Mesenteric fat pad (tissue), 1 donor: ENCODE measurements around the gene PCBD1. TPM values are rescaled to one million over a fixed set of nuclear protein-coding genes. Genes with fewer than 3 reads are reported as not detected.
A peak's percentile ranks its signal among the peaks of the same experiment; 100 is the strongest.
"Not testable (repeated sequence)": the region's sequence is repeated elsewhere in the genome, so short reads cannot be mapped to it uniquely, and the experiment has no call there.

Source experiments
- DNase-seq: peaks from one replicate; pipeline ENCODE4 v3.0.0-alpha.2; 2020; ENCODE audit warnings: low spot score
- long read RNA-seq: library from polyadenylated mRNA; unstranded; transcript quantifications from one replicate; pipeline ENCODE4 v2.0.0, GENCODE V29; 2020
- total RNA-seq: library from RNA; stranded (reverse); fragmentation: NEBNext Ultra II Directional; extraction: Animal tissue kit (Norgen Biotek cat#: 25700); gene quantifications from one replicate; pipeline ENCODE4 v1.2.1, GENCODE V29; 2021
- donor health status: DM: yes; HTN: yes; CAD: no.

The PCBD1 gene
- total RNA-seq, result 61.2 TPM
- long read RNA-seq, transcript PCBD1-201 (4 exons, 1,006 nt), result major isoform, 34 of 40 reads
- long read RNA-seq, partial matches to known transcripts, result 5 of 40 reads
- long read RNA-seq, other reads (novel, unspliced or antisense), result 1 of 40 reads

DNA sequence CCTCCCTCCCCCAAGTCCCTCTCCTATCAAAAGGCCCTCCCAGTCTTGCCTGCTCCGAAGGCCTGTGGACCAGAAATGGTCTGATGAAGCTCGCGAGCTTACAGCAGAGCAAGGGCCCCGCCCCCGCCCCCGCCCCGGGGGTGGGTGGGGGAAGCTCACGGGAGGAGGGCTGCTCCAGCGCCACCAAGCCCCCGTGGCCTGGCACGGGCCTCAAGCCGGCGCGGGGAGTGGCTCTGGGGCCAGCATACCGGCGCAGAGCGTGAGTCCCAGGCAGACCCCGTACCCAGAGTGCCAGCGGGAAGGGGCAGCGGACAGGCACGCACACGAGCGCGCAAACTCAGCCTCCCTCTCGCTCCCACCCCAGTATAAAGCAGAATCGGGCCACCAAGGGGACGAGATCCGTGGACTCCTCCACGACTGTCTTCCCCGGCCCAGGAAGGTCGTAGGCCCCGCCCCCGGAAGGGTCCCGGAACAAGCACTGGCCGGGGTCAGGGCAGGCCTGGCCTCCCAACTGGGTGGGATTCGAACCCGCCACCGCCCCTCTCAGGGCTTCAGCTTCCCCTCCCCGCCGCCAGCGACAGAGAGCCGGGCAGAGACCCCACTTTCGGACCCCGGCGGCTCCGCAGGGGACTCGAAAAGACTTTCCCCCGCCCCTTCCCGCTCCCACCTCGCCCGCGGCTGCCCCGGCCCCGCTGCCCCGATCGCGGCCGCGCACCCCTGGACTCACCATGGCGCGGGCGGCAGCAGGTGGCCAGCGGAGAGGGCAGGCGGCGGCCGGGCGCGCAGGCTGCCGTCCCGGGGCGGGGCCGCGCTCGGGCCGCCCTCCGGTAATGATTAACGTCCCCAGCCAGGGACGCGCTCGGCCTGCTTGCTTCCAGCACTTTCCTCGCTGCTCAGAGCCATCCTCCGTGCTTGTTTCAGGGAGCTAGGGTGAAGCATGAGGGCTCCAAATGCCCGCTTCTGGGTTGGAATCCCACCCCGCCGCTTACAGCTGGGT, at the start of gene PCBD1:
Gene PCBD1, minus strand, starts transcription at position 762 of the 997 bp plus-strand sequence. Its CDS starts 32 bp downstream, at position 730.
- peak; percentile 93 for DNase-seq

GRCh38 chr10:70937661-70938060, 49.3 kb upstream of the PCBD1 start:
- no peak for DNase-seq

- DNase-seq, result no peak
Measured at GRCh38 chr10:70936111-70936510, 47.7 kb upstream of the PCBD1 start.

DNA sequence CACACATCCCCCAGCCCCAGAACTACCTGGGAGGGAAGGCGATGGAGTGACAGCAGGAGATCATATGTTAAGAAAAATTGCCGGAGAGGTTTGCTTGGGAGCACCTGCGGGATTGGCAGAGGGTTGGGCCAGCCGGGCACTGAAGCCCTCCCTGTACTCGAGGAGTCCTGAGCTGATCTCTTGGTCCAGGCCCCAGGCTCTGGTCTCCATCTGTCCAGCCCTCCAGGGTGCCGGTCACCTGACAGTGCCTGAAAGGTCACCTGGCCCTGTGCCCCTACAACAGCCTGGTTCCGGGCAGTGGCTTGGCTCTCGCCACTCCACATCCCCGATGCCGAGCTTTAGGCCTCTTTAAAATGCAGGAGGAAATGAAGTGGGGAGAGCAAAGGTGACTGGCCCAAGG, 47.3 kb upstream of the PCBD1 start:
- no peak for DNase-seq

DNA sequence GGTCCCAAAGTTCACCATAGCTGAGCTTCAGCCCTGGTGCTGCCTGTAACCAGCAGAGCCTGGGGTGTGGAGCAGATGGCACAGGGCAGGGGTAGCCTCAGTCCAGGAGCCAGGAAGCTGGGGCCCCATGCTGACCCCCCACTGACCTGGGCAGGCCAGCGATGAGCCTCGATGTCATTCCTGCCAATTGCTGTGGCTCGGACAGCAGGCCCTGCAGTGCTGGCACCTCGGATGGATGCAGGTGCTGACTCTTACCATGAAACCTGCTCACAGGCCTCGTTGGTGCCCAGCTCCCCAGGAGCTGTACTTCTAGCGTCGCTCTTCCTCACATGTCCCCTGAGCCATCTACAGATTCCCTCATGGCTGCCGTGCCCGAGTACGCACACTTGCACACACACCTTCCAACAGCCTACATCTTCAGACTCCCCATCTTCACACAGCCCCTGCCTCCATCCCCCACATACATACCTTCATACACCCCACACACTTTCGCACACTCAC, 46.8 kb upstream of the PCBD1 start:
- no peak for DNase-seq

- no peak for DNase-seq
Measured at GRCh38 chr10:70934701-70935100, 46.3 kb upstream of the PCBD1 start.

GRCh38 chr10:70932392-70933196, 44.2 kb upstream of the PCBD1 start:
- no peak for DNase-seq

GRCh38 chr10:70931168-70931815, 42.9 kb upstream of the PCBD1 start:
- no peak for DNase-seq

- no peak for DNase-seq
Measured at GRCh38 chr10:70930263-70931000, 42.1 kb upstream of the PCBD1 start.

GRCh38 chr10:70928140-70928539, 39.8 kb upstream of the PCBD1 start:
- DNase-seq, result no peak

GRCh38 chr10:70927189-70927943, 39.0 kb upstream of the PCBD1 start:
- DNase-seq, result no peak

GRCh38 chr10:70926226-70927000, 38.0 kb upstream of the PCBD1 start:
- DNase-seq, result no peak

DNA sequence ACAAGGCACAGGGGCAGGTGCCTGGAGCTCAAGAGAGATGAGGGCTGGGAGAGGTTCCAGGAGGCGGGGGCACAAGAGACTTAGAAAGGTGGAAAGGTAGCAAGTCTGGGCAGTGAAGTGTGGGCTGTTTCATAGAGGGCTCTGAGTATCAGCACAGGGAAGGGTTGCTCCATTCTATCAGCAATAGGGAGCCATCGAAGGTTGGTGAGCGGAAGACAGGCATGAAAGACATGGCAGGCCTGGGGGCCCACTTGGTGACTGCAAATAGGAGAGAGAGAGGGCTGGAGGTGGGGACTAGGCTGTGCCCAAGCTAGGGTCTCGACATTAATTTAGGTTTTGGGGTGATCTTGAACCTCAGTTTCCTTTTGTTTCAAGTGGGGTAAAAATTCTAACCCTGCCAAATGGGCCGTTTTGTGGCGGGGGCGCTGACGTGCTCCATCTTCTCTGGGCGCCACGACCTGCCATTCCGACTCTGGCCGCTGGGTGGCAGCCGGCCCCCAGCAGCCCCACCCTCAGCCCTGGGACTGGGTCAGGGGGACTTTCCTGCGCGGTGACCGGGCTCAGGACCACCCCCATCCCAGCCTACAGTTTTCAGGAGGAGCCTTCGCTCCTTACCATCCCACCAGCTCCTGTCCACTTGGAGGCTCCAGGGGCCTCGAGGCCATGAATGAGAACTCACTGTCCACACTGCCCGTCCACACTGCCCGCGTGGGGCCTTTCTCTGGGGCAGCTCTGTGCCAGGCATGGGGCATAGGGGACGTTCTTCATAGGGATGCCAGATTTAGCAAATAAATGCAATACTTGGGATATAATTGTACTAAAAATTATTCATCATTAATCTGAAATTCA, 37.2 kb upstream of the PCBD1 start:
- DNase-seq, result no peak

- no peak for DNase-seq
Measured at GRCh38 chr10:70923696-70924095, 35.3 kb upstream of the PCBD1 start.

GRCh38 chr10:70921285-70921684, 32.9 kb upstream of the PCBD1 start:
- no peak for DNase-seq

DNA sequence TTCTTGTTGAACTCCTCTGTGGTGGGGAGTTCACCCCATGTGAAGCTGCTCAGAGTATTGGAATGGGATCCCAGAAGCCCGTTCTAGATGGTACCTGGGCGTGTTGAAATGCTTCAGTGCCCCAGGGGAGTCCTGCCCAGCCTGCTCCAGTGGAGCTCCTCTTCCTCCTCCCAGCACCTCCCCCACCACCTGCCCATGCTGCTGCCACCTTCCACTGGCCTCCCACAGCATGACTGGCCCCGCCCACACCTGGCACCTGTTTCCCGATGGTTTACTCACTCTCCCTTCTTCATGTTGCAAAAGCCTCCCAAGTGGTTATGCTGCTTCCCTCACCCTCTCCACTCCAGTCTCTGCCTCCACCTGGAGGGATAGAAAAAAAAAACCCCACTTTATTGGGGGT, 32.2 kb upstream of the PCBD1 start:
- no peak for DNase-seq

- not testable (repeated sequence) for DNase-seq
Measured at GRCh38 chr10:70919906-70920305, 31.5 kb upstream of the PCBD1 start.
